Transverse colon (tissue), 4 donors: ENCODE measurements around the gene SEC14L2. TPM values are rescaled to one million over a fixed set of nuclear protein-coding genes. Genes with fewer than 3 reads are reported as not detected.

Source experiments
- DNase-seq: peaks from one replicate; pipeline ENCODE4 v3.0.0-alpha.2; 2019
- H3K27ac ChIP-seq, 4 donors: fragments of 200-600 bp; sonication (generic); 2 replicates each; pipeline ENCODE4 v1.5.1; 2016 to 2018; ENCODE audit warnings: inconsistent platforms in 4 of 4
- H3K27me3 ChIP-seq: fragments of 200-600 bp; sonication (generic); 2 replicates; pipeline ENCODE4 v1.5.1; 2017; ENCODE audit warnings: inconsistent platforms
- H3K36me3 ChIP-seq, 4 donors: fragments of 200-600 bp; sonication (generic); 2 replicates each; pipeline ENCODE4 v1.5.1; 2017 to 2019; ENCODE audit warnings: inconsistent platforms in 4 of 4
- H3K4me1 ChIP-seq, 4 donors: fragments of 200-600 bp; sonication (generic); 2 replicates each; pipeline ENCODE4 v1.5.1; 2017 to 2020; ENCODE audit warnings: inconsistent platforms in 4 of 4
- H3K4me3 ChIP-seq, 4 donors: fragments of 200-600 bp; sonication (generic); 1 replicate in 1 of 4; 2 replicates in 3 of 4; pipeline versions ENCODE4 v1.5.1 to v1.6.1; 2017 to 2019; ENCODE audit warnings: inconsistent platforms in 4 of 4
- H3K9me3 ChIP-seq, 2 donors: fragments of 200-600 bp; sonication (generic); 2 replicates each; pipeline ENCODE4 v1.5.1; 2017 to 2019; ENCODE audit warnings: inconsistent platforms in 2 of 2
- CTCF ChIP-seq, 5 experiments: fragments of 200-600 bp in 3 of 5; fragments of 450-650 bp in 2 of 5; sonication (generic) in 3 of 5; IDR thresholded peaks; 1 replicate in 2 of 5; 2 replicates in 3 of 5; pipeline ENCODE4 v1.5.1; 2016 to 2017; ENCODE audit warnings: antibody characterized with exemption in 5 of 5, inconsistent platforms in 3 of 5, mild to moderate bottlenecking in 2 of 5, moderate library complexity in 1 of 5
- EP300 ChIP-seq: sonication (generic); formaldehyde crosslinking; IDR thresholded peaks from one replicate; pipeline ENCODE4 v1.6.1; 2017; ENCODE audit warnings: antibody characterized with exemption, low read depth
- POLR2A ChIP-seq: fragments of 450-650 bp; IDR thresholded peaks from one replicate; pipeline ENCODE4 v1.6.1; 2016; ENCODE audit warnings: antibody characterized with exemption, mild to moderate bottlenecking, moderate library complexity
- POLR2AphosphoS5 ChIP-seq, 3 donors: sonication (generic); formaldehyde crosslinking; IDR thresholded peaks; one replicate each; pipeline ENCODE4 v1.6.1; 2016; ENCODE audit warnings: antibody characterized with exemption in 3 of 3
- WGBS, 2 donors: methylation state at CpG; one replicate each; pipeline ENCODE4 v1.1.5; 2018; ENCODE audit warnings: low coverage in 1 of 2; 5-methylcytosine and 5-hydroxymethylcytosine counted together
- in situ Hi-C, 4 donors: fragments of 200-750 bp; cut with MboI; loops; one replicate each; pipeline versions ENCODE4 v1.15.0 to v1.15.1; 2017; ENCODE audit warnings: low sequenced_read_pairs in 3 of 4, low pct_ligation_motif_present in 1 of 4, low pct_unique_long_range_greater_than_20kb in 1 of 4
- intact Hi-C: fragments of 100-400 bp; cut with DNase I; formaldehyde crosslinking; loops from one replicate; pipeline ENCODE4 v1.15.1; 2023; ENCODE audit warnings: low total_unique reads
- total RNA-seq, 4 donors: library from RNA; depleted of rRNA; stranded (reverse); fragments of >200 nt; gene quantifications; one replicate each; pipeline ENCODE4 v1.1.0, GENCODE V29; 2016

The SEC14L2 gene
- total RNA-seq, 4 donors from 2014 or later: 2.2 to 5.5 (median 4.5) TPM; not detected in 1

- H3K4me3 ChIP-seq: no peak overlapping the region
- 82 to 92% methylated on average over 4 of the region's 4 CpGs for WGBS, 2 donors
- no peak overlapping the region for H3K27ac ChIP-seq
- TF ChIP-seq EP300 (no peak), CTCF (IDR thresholded peaks at IDR 0.05) (no peak), POLR2AphosphoS5 (IDR thresholded peaks at IDR 0.05) (no peak), POLR2A (no peak)
- no peaks in the 10 kb centered on the region for H3K36me3 ChIP-seq
- peaks cover 0 to 7% (median 3%) of the 10 kb centered on the region in 4 donors for H3K4me1 ChIP-seq
- in situ Hi-C loops (no loop called here), intact Hi-C loops (no loop called here)
- no peaks in the 10 kb centered on the region for H3K27me3 ChIP-seq
- no peak for DNase-seq
- no peaks in the 10 kb centered on the region for H3K9me3 ChIP-seq
Observed at GRCh38 chr22:30439226-30439625, 42.4 kb downstream of the SEC14L2 start.

- no peak overlapping the region for H3K27ac ChIP-seq
- in situ Hi-C loops: no loop called here
- 60 to 84% methylated on average over 1 to 11 of the region's 11 CpGs for WGBS, 2 donors
Observed at GRCh38 chr22:30439836-30440235, 43.0 kb downstream of the SEC14L2 start.

DNA sequence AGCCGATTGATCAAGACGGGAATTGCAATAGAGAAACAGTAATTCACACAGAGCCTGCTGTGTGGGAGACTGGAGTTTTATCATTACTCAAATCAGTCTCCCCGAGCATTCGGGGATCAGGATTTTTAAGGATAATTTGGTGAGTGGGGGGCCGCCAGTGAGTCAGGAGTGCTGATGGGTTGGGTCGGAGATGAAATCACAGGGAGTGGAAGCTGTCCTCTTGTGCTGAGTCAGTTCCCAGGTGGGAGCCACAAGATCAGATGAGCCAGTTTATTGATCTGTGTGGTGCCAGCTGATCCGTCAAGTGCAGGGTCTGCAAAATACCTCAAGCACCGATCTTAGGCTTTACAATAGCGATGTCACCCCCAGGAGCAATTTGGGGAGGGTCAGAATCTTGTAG lies 44.3 kb downstream of the SEC14L2 start:
- no peak for TF ChIP-seq CTCF (IDR thresholded peaks at IDR 0.05)
- TF ChIP-seq EP300: no peak
- TF ChIP-seq POLR2AphosphoS5 (IDR thresholded peaks at IDR 0.05): no peak
- no peak for TF ChIP-seq POLR2A

More at GRCh38 chr22:30439836-30440235, 43.0 kb downstream of the SEC14L2 start:
- H3K9me3 ChIP-seq: no peaks in the 10 kb centered on the region
- no peak for TF ChIP-seq POLR2AphosphoS5 (IDR thresholded peaks at IDR 0.05)
- TF ChIP-seq POLR2A: no peak
- TF ChIP-seq CTCF (IDR thresholded peaks at IDR 0.05): no peak
- no peak for TF ChIP-seq EP300
- H3K36me3 ChIP-seq: no peaks in the 10 kb centered on the region
- no peaks in the 10 kb centered on the region for H3K27me3 ChIP-seq
- DNase-seq: no peak
- intact Hi-C loops: no loop called here
- peaks cover 0 to 7% (median 3%) of the 10 kb centered on the region in 4 donors for H3K4me1 ChIP-seq
- no peak overlapping the region for H3K4me3 ChIP-seq

DNA sequence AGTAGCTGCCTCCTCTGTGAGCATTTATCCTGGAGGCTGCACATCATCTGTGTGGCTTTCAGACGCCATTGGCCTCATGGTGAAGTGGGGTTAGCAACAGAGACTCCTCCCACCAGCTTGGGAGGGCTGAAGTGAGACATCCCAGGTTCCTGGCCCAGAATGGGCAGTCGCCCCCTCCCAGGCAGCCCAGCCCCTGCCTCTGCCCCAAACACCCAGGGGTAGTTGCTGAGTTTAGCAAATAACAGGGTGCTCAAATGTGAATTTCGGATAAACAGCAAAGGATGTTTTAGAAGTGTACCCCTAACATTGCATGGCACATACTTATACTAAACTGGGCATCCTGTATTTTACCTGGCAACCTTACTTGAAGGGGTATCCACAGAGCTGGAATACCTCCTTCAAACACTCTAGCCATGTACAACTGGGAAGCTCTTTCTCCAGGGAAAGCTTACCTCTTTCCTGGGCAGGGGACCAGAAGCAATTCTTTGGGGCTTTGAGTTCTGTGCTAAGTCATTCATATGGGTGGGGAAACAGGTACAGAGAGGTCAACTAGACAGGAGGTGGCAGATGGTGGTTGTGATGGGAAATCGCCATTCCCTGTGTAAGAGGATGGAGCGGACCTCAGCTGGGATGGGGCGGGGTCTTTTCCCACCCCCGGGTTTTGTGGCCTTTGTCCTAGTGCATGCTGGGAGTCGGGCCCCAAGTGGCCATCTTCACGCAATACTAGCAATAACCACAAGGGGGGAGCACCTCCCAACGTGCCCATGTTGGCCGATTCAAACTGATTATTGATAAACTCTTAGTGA lies 48.0 kb downstream of the SEC14L2 start:
- no peaks in the 10 kb centered on the region for H3K36me3 ChIP-seq
- no peaks in the 10 kb centered on the region for H3K4me1 ChIP-seq
- intact Hi-C loops: no loop called here
- in situ Hi-C loops: no loop called here
- 8 to 21% methylated on average over 2 to 11 of the region's 11 CpGs for WGBS, 2 donors
- DNase-seq: peak; percentile 48
- no peak overlapping the region for H3K4me3 ChIP-seq
- H3K27me3 ChIP-seq: no peaks in the 10 kb centered on the region
- no peaks in the 10 kb centered on the region for H3K9me3 ChIP-seq
- TF ChIP-seq POLR2AphosphoS5 (IDR thresholded peaks at IDR 0.05) (no peak), EP300 (no peak), CTCF (IDR thresholded peaks at IDR 0.05) (peak; percentile 62 to 74 (median 71)), POLR2A (no peak)
- no peak overlapping the region for H3K27ac ChIP-seq

More for the DNA sequence above, 44.3 kb downstream of the SEC14L2 start:
- in situ Hi-C loops: no loop called here
- Histone ChIP-seq H3K9me3 (no peaks in the 10 kb centered on the region), H3K27me3 (no peaks in the 10 kb centered on the region), H3K36me3 (no peaks in the 10 kb centered on the region), H3K4me3 (no peak overlapping the region), H3K27ac (no peak overlapping the region), H3K4me1 (peaks cover 0 to 7% (median 3%) of the 10 kb centered on the region in 4 donors)
- no peak for DNase-seq
- intact Hi-C loops: no loop called here
- 80 to 91% methylated on average over 6 to 9 of the region's 9 CpGs for WGBS, 2 donors
